GM18868 (cell line): ENCODE results near the gene JMJD7.

Source experiments
- ATAC-seq: cut with Tn5 transposase; IDR thresholded peaks from one replicate; pipeline ENCODE4 v1.9.1; 2021; ENCODE audit warnings: mild to moderate bottlenecking, moderate library complexity; ENCODE audit not compliant: unreplicated experiment

The JMJD7 gene

DNA sequence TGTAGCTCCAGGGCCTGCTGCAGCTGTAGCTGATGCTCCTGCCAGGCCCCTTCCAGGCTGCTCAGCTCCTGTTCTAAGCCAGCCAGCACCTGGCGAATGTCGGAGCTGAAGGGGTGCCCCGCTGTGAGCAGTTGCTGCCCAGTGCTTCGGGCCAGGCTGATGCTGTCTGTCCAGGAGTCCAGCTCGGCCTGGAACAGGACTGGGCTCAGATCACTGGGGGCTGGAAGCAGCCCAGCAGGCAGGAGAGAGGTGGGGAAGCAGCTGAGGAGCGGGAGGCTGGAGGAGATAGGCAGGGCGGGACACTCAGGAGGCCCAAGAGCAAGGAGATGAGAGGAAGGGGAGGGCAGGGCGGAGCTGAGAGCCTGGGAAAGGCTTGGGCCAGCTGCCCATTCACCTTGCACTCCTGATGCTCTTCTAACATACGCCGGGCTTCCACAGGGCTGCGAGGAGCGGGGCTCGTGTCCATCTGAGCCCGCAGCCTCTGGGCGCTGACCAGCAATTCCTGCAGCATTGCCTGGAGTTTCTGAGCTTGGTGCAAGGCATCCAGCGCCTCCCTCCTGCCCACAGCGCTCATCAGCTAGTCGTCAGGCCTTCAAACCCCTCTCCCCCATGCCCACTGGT is 34.0 kb downstream of the JMJD7 start:
- no peak for ATAC-seq

DNA sequence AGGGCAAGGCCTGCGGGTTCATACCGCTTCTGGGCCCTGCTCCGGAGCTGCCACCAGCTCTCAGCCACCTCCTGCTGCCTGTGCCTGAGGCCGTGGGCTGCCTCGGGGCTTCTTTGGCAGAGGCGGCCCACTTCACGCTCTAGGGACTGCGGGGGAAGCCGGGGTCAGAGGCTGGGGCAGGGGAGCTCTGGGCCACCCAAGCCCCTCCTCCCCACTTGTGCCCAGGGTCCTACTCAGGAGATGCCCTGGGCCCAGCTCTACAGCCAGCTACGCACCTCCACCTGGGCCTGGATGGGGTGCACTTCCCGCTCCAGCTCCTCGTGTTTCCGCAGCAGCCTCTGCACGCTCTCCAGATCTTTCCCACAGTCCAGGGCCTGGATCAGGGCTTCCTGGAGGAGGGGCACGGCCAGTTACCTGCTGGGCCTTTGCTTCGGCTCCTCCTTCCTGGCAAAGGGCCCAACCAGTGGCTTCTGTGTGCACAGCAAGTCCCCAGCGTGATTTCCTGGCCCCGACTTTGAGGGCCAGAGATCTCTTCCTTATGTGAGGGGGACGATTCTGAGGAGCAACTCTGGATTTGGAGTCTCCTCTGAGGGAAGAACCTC is 34.7 kb downstream of the JMJD7 start:
- no peak for ATAC-seq

GRCh38 chr15:41865490-41866055 is 37.7 kb downstream of the JMJD7 start:
- ATAC-seq: no peak

DNA sequence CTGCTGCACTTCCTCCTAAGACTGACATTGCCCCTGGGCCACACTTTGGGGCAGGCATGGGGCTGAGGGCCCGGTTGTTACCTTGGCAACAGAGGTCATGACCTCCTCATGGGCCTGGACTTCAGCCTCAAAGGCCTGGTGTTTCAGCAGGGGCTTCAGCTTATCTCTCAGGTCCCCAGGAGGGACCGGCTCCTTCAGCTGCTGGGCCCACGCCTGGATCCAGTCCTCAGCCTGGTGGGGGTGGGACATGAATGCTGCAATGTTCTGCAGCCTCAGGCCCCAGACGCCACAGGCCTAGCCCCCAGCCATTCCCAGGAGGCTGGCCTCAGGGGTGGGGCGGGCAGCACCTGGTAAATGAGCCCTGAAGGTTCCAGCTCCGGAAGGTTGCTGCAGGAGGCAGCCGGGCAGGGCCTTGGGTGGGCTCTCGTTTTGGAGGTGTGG is 38.4 kb downstream of the JMJD7 start:
- ATAC-seq: no peak

DNA sequence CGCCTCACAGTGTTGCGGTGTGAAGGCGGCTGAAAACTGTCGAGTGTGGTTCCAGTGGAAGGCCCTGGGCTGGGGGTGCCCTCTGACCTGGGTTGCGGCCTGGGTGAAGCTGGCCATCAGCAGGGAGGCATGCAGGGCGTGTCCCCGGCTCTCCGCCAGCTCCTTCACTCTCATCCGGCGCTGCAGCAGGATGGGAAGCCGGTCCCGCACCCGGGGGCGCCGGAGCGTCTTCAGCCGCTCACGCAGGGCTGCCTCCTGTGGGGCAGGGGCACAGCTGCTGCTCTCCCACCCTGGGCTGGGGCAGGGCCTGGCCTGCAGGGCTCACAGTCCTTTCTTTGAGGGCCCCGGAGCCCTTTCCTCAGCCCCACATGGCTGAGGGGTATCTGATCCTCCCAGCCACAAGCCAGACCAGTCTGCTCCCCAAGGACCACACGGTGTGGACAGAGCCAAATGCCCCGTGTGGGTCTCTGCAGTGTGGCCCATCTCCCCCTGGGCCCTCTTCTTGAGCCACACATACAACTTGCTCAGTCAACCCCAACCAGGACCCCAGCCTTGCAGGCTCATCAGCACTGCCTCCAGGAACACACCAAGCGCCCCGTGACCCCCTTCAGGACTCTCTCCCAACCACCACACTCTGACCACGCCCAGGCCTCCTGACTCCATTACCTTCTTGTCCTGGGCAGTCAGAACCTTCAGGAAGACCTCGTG is 39.1 kb downstream of the JMJD7 start:
- no peak for ATAC-seq

DNA sequence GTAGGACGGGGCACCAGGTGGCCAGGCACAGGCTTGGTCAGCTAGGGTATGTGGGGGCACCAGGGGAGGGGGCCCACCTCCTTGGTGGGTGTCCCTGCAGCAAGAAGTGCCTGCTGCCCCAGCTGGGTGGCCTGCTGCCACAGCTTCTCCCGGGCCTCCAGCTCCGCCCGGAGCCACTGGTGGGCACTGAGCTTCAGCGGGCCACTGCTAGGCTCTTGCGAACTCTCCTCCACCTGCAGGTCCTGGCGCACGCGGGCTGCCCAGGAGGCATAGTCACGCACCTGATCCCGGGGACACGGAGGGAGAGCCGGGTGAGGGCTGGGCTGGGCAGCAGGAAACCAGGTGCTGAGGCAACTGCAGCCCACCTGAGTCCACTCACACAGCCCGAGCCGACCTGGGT is 40.4 kb downstream of the JMJD7 start:
- ATAC-seq: no peak

DNA sequence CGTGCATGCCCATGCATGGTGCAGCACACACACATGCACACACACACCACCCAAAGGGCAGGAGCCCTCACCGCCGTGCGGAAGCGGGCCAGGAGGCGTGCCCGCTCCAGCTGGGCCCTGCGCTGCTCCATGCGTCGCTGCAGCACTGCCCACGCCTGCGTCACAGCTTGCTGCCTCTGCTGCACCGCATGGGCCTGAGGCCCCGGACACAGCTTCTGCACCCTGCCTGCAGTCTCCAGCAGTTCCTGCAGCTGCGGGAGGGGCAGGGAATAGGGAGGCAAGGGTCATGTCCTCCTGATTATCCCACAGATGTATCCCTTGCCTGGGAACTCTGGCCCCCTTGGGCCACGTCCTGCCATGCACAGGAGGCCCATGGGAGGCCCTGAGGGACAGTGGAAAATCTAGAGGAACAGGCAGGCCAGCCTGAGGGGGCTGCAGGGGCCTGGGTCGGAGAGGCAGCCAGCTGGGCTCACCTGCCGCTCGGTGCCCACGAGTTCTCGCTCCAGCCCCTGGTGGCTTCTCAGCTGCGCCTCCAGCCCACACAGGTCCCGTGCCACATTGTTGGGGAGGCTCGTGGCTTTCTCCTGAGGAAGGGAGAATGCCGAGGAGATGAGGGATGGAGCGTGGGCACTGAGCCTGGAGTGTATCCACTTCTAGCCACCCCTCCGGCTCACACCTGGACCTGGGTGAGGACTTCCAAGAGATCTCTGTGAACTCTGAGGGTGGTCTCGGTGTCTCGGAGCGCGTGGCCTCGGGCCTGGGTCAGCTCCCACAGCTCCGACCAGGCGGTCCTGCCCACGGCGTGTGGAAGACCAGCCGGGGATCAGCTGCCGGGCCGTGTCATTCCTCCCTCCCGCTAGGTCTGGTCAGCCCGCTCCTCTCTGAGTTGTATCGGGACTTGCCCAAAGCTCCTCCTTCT is 42.1 kb downstream of the JMJD7 start:
- no peak for ATAC-seq

DNA sequence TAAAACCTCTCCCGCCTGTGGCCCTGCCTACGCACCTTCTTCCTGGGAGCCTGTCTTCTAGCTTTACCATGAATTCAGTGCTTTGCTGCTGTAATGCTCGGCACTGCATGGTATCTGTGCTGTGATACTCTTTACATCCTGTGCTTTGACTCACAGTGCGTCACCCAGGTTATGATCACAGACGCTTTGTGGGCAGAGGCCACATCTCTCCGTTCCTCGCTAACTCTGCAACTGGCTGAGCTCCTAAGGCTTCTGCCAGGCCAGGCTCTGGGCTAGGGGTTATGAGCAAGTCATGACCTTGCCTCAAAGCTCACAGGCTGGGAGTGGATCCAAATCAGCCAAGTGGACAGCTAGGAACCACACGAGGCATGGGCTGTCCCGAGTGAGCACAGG is 42.8 kb downstream of the JMJD7 start:
- no peak for ATAC-seq

- ATAC-seq: no peak
Measured at GRCh38 chr15:41871175-41871905, 43.4 kb downstream of the JMJD7 start.

DNA sequence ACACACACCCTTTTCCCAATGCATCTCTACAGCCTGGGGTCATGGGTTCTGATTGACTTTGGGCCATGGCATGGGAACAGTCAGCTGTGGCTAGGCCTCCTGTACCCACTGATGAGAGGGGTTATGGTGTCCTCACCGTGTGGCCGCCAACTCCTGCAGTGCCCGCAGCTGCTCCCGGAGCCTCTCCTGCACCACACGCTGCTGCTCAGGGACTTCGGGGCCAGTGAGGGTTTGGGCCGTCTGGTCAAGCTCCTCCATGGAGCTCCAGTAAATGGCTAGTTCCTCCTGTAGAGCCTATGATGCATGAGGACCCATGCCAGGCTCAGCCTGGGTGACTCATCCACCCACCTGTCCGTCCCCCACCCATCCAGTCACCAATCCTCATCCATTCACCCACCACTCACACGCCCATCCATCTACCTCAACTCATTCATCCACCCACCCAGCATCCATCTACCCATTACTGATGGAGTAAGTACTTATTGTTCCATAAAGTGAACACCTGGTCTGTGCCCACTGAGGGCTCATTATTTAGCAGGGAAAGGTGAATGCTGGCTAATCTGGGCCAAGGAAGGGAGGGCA is 44.4 kb downstream of the JMJD7 start:
- no peak for ATAC-seq

- ATAC-seq: no peak
Measured at GRCh38 chr15:41873711-41874110, 45.8 kb downstream of the JMJD7 start.

DNA sequence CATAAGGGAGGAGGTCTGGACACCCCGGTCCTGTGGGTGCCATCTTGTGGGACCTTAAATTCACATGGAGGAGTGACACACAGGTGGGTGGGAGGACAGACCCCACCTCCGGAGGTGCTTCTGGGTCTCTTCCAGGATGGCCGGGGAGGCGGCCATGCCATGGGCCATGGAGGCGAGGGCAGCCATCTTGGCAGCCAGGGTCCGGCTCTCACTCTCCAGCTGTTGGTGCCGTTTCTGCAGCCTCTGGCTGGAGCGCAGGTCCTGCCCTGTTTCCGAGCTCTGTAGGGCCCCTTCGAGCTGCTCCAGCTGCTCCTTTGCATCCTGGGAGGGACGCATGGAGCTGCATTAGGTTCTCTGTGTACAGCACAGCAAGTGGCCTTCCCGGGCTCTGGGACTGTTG is 46.8 kb downstream of the JMJD7 start:
- no peak for ATAC-seq

- no peak for ATAC-seq
Measured at GRCh38 chr15:41876007-41876406, 48.1 kb downstream of the JMJD7 start.

DNA sequence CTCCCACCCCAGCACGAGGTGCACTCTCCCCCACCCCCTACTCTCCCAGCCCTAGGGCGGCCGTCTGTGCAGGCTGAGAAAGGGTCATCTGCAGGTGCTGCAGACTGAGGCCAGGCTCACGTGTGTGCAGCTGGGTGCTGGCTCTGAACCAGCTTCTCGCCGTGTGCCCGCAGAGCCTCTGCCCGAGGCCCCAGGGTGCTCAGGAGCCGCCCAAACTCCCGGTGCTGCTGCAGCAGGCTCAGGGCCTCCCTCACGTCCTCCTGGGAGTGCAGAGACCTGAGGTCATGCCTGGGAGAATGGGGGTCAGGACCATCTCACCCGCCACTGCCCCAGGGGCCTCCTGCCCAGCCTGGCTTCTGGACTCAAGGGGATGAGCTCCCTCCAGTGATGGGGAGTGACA is 48.8 kb downstream of the JMJD7 start:
- ATAC-seq: no peak

GRCh38 chr15:41877631-41878354 is 49.9 kb downstream of the JMJD7 start:
- no peak for ATAC-seq

GRCh38 chr15:41878355-41878699 is 50.4 kb downstream of the JMJD7 start:
- no peak for ATAC-seq

- no peak for ATAC-seq
Measured at GRCh38 chr15:41879321-41879845, 51.5 kb downstream of the JMJD7 start.

GRCh38 chr15:41880156-41880877 is 52.4 kb downstream of the JMJD7 start:
- ATAC-seq: no peak

- ATAC-seq: no peak
Measured at GRCh38 chr15:41881086-41881485, 53.2 kb downstream of the JMJD7 start.
